Sigmoid colon (tissue), 7 donors: ENCODE data around the gene IER5. TPM values are rescaled to one million over a fixed set of nuclear protein-coding genes. Genes with fewer than 3 reads are reported as not detected.

ENCODE experiments used
- DNase-seq: peaks from one replicate; pipeline ENCODE4 v3.0.0-alpha.2; 2019
- H3K27ac ChIP-seq, 4 donors: fragments of 200-600 bp; sonication (generic); one replicate each; pipeline ENCODE4 v1.5.1; 2016 to 2019; ENCODE audit warnings: mild to moderate bottlenecking in 1 of 4
- H3K27me3 ChIP-seq, 3 donors: fragments of 200-600 bp; sonication (generic); one replicate each; pipeline ENCODE4 v1.5.1; 2019; ENCODE audit warnings: mild to moderate bottlenecking in 1 of 3
- H3K36me3 ChIP-seq, 4 donors: fragments of 200-600 bp; sonication (generic); one replicate each; pipeline ENCODE4 v1.5.1; 2016 to 2019
- H3K4me1 ChIP-seq, 4 donors: fragments of 200-600 bp; sonication (generic); one replicate each; pipeline ENCODE4 v1.5.1; 2017 to 2019
- H3K4me3 ChIP-seq, 4 donors: fragments of 200-600 bp; sonication (generic); one replicate each; pipeline ENCODE4 v1.5.1; 2017 to 2019; ENCODE audit warnings: mild to moderate bottlenecking in 2 of 4, moderate library complexity in 1 of 4
- H3K9me3 ChIP-seq, 4 donors: fragments of 200-600 bp in 3 of 4; sonication (generic) in 3 of 4; one replicate each; pipeline versions ENCODE4 v1.5.1 to v1.6.1; 2013 to 2019
- EP300 ChIP-seq, 4 donors: sonication (generic); formaldehyde crosslinking; IDR thresholded peaks; one replicate each; pipeline ENCODE4 v1.6.1; 2017; ENCODE audit warnings: antibody characterized with exemption in 4 of 4
- POLR2A ChIP-seq, 2 donors: fragments of 450-650 bp; IDR thresholded peaks; one replicate each; pipeline ENCODE4 v1.6.1; 2016; ENCODE audit warnings: antibody characterized with exemption in 2 of 2, mild to moderate bottlenecking in 2 of 2, moderate library complexity in 2 of 2
- POLR2AphosphoS5 ChIP-seq, 4 donors: sonication (generic); formaldehyde crosslinking; IDR thresholded peaks; one replicate each; pipeline ENCODE4 v1.6.1; 2017; ENCODE audit warnings: antibody characterized with exemption in 4 of 4
- WGBS, 2 donors: extraction: QIAGEN DNeasy Blood & Tissue Kit; methylation state at CpG; one replicate each; pipeline ENCODE4 v1.1.7; 2013; 5-methylcytosine and 5-hydroxymethylcytosine counted together
- intact Hi-C: fragments of 100-400 bp; cut with DNase I; formaldehyde crosslinking; loops from one replicate; pipeline ENCODE4 v1.15.1; 2023
- polyA plus RNA-seq, 3 donors: library from polyadenylated mRNA; stranded (reverse); fragments of 200-250 nt; gene quantifications; one replicate each; pipeline ENCODE4 v1.2.3, GENCODE V29; 2013
- total RNA-seq, 4 donors: library from RNA; depleted of rRNA; stranded (reverse); fragments of >200 nt; gene quantifications; one replicate each; pipeline ENCODE4 v1.1.0, GENCODE V29; 2016
- TF ChIP-seq, protein P1 (sequence below), 4 experiments: fragments of 450-650 bp in 3 of 4; fragments of 200-600 bp in 1 of 4; IDR thresholded peaks; one replicate each; pipeline ENCODE4 v1.5.1; 2016 to 2019; ENCODE audit warnings: antibody characterized with exemption in 4 of 4, mild to moderate bottlenecking in 3 of 4, moderate library complexity in 2 of 4
- donor health status: healthy with polysubstance abuse.
- donor health status: Bipolar disorder and iron deficiency.
- donor health status: healthy.

IER5 gene
- total and polyA plus RNA-seq, 7 donors: 7.7 to 11.7 (median 9.6) TPM

DNA sequence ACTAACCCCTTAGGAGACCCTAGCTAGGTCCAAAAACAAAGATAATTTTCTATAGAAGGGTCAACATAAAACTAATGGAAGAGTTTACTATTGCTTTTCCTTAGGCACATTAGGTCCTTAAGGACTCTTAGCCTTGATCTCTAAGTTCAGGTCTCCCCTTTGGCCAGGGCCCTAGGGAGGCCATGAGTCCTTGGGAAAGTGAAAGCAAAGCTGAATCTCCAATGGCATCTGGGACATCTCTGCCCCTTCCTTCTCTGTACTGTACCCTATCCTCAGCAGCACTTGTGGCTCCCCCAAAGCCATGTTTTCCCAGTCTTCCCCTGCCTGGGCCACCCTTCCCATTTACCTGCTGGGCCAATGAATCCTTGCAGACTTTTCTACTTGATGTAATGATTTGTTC is 14.3 kb downstream of the IER5 start:
- no peak for DNase-seq
- TF ChIP-seq POLR2A (IDR thresholded peaks at IDR 0.05): no peak
- no peak for TF ChIP-seq EP300 (IDR thresholded peaks at IDR 0.05)
- no peak for TF ChIP-seq POLR2AphosphoS5 (IDR thresholded peaks at IDR 0.05)
- TF ChIP-seq, protein P1, sequence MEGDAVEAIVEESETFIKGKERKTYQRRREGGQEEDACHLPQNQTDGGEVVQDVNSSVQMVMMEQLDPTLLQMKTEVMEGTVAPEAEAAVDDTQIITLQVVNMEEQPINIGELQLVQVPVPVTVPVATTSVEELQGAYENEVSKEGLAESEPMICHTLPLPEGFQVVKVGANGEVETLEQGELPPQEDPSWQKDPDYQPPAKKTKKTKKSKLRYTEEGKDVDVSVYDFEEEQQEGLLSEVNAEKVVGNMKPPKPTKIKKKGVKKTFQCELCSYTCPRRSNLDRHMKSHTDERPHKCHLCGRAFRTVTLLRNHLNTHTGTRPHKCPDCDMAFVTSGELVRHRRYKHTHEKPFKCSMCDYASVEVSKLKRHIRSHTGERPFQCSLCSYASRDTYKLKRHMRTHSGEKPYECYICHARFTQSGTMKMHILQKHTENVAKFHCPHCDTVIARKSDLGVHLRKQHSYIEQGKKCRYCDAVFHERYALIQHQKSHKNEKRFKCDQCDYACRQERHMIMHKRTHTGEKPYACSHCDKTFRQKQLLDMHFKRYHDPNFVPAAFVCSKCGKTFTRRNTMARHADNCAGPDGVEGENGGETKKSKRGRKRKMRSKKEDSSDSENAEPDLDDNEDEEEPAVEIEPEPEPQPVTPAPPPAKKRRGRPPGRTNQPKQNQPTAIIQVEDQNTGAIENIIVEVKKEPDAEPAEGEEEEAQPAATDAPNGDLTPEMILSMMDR (IDR thresholded peaks at IDR 0.05): no peak
- H3K27me3 ChIP-seq: no peaks in the 10 kb centered on the region
- intact Hi-C loops: no loop called here
- H3K4me1 ChIP-seq: peaks cover 0 to 37% (median 24%) of the 10 kb centered on the region in 4 donors
- H3K9me3 ChIP-seq: no peaks in the 10 kb centered on the region
- no peak overlapping the region for H3K4me3 ChIP-seq
- no peak overlapping the region for H3K27ac ChIP-seq
- no peaks in the 10 kb centered on the region for H3K36me3 ChIP-seq

DNA sequence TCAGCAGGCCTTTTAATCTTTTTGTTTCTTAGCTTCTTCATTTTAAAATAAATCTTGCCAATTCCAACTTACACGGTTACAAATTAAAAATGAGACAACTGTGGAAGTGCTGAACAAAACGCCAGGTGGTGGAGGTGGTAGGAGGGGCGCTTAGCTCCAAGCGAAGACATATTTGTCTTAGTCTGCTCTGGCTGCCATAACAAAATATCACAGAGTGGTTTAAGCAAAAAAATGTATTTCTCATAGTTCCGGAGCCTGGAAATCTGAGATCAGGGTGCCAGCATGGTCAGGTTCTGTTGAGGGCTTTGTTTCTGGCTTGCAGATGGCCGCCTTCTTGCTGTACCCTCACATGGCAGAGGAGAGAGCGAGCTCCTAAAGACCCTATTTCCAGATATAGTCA is 14.9 kb downstream of the IER5 start:
- DNase-seq: no peak
- Histone ChIP-seq H3K27ac (no peak overlapping the region), H3K9me3 (no peaks in the 10 kb centered on the region), H3K36me3 (no peaks in the 10 kb centered on the region), H3K27me3 (no peaks in the 10 kb centered on the region), H3K4me3 (no peak overlapping the region), H3K4me1 (peaks cover 0 to 37% (median 24%) of the 10 kb centered on the region in 4 donors)
- WGBS, 2 donors: 87 to 96% methylated on average over 7 of the region's 7 CpGs
- TF ChIP-seq, protein P1 (IDR thresholded peaks at IDR 0.05): no peak
- TF ChIP-seq EP300 (IDR thresholded peaks at IDR 0.05) (no peak), POLR2A (IDR thresholded peaks at IDR 0.05) (no peak), POLR2AphosphoS5 (IDR thresholded peaks at IDR 0.05) (no peak)
- intact Hi-C loops: no loop called here

DNA sequence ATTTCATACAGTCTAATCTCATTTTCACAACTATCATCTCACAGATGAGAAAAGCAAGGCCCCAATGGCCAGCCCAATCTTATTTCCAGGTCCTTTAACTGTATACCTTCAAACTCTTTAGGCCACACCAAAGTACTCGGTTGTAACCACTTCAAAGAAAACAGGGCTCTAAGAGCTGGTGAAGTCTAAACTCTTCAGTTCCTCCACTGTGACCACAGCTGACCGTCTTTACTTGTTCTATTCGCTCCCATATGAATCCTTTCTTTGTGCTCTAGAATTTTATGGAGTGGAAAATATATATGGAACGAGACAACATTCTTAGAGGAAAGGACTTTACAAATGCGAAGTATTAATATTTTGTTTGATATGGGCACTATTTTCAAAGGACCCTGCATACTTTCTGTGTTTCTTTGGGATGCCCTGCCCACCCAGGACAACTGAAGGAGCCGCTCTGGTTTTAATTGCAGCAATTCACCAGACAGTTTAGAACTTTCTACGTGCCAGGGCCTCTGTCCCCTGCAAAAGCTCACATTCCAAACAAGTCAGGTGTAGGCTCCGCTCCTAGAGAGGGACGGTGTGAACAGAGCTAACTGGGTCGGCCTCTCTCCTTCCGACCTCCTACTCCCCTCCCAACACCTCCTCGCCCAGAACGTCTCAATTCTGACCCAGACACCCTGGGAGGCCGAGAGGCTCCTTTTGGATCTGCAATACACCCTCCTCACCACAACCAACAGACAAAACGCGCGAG is 15.7 kb downstream of the IER5 start:
- DNase-seq: no peak
- H3K4me3 ChIP-seq: peak overlapping the region; percentile 51 to 80 (median 70)
- H3K27ac ChIP-seq: peak overlapping the region; percentile 88 to 92 (median 90)
- H3K4me1 ChIP-seq: peaks cover 0 to 33% (median 22%) of the 10 kb centered on the region in 4 donors
- no peaks in the 10 kb centered on the region for H3K36me3 ChIP-seq
- intact Hi-C loops: loop anchor here (2.0 kb wide), 1 partner anchor 13 kb away; no protein-coding TSS in a partner anchor
- no peaks in the 10 kb centered on the region for H3K9me3 ChIP-seq
- TF ChIP-seq, protein P1 (IDR thresholded peaks at IDR 0.05): peak in 1 of 4 experiments; percentile 47
- TF ChIP-seq EP300 (IDR thresholded peaks at IDR 0.05) (no peak), POLR2A (IDR thresholded peaks at IDR 0.05) (no peak), POLR2AphosphoS5 (IDR thresholded peaks at IDR 0.05) (no peak)
- H3K27me3 ChIP-seq: no peaks in the 10 kb centered on the region
- 14 to 22% methylated on average over 17 of the region's 17 CpGs for WGBS, 2 donors

DNA sequence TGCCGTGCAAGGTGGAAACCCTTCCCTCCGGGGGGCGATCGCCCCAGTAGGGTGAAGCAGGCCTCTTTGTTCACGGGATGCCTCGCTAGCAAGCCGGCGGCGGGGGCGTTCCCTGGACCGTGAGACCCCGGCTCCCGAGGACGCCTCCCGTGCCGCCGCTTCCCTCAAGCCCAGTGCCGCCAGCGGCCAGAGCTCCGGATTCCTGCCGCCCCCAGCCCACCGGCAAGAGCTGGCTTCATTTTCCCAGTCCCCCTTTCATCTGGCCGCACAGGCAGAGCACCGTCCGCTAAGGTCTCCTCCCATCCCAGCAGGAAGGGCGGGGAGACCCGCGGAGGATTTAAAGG is 16.3 kb downstream of the IER5 start:
- Histone ChIP-seq H3K36me3 (no peaks in the 10 kb centered on the region), H3K27me3 (no peaks in the 10 kb centered on the region), H3K4me3 (peak overlapping the region; percentile 51 to 80 (median 70)), H3K9me3 (no peaks in the 10 kb centered on the region), H3K27ac (peak overlapping the region; percentile 88 to 92 (median 90)), H3K4me1 (peaks cover 0 to 27% (median 19%) of the 10 kb centered on the region in 4 donors)
- DNase-seq: peak; percentile 79
- TF ChIP-seq POLR2A (IDR thresholded peaks at IDR 0.05): no peak
- TF ChIP-seq, protein P1 (IDR thresholded peaks at IDR 0.05): peak in 2 of 4 experiments; percentile 7 to 17
- intact Hi-C loops: loop anchor here (2.0 to 5.0 kb wide), 2 partner anchors 14 to 38 kb away; no protein-coding TSS in a partner anchor
- 0 to 1% methylated on average over 28 of the region's 28 CpGs for WGBS, 2 donors
